OCI-LY1 (cell line): ENCODE data around the gene ZNF407.
A peak's percentile ranks its signal among the peaks of the same experiment; 100 is the strongest.

Experiments
- H2AFZ ChIP-seq: fragments of 200-600 bp; sonication (generic), shearing (Covaris generic); 2 replicates; pipeline ENCODE4 v1.6.0; 2014; ENCODE audit warnings: antibody characterized with exemption, mild to moderate bottlenecking, low read length
- H3F3A ChIP-seq: fragments of 200-600 bp; sonication (generic), shearing (Covaris generic); 2 replicates; pipeline ENCODE4 v1.6.0; 2014; ENCODE audit warnings: mild to moderate bottlenecking, antibody characterized with exemption, low read length, moderate library complexity; ENCODE audit not compliant: insufficient read depth
- H3K27ac ChIP-seq: fragments of 200-600 bp; sonication (generic); 2 replicates; pipeline ENCODE4 v1.5.1; 2014; ENCODE audit warnings: low read length, mixed run types, mild to moderate bottlenecking, low read depth; ENCODE audit not compliant: poor library complexity, severe bottlenecking
- H3K27me3 ChIP-seq: fragments of 200-600 bp; sonication (generic); 2 replicates; pipeline ENCODE4 v1.6.0; 2014; ENCODE audit warnings: antibody characterized with exemption, mild to moderate bottlenecking, low read length, moderate library complexity; ENCODE audit not compliant: insufficient read depth
- H3K36me3 ChIP-seq: fragments of 200-600 bp; sonication (generic); 2 replicates; pipeline ENCODE4 v1.6.1; 2014; ENCODE audit warnings: mild to moderate bottlenecking, antibody characterized with exemption, low read length, moderate library complexity, mixed read lengths; ENCODE audit not compliant: insufficient read depth
- H3K4me1 ChIP-seq: fragments of 200-600 bp; sonication (generic); 2 replicates; pipeline ENCODE4 v1.5.1; 2014; ENCODE audit warnings: mild to moderate bottlenecking, low read length, moderate library complexity; ENCODE audit not compliant: insufficient read depth, severe bottlenecking
- H3K4me2 ChIP-seq: fragments of 200-600 bp; sonication (generic), shearing (Covaris generic); 2 replicates; pipeline ENCODE4 v1.6.1; 2014; ENCODE audit warnings: low read length
- H3K4me3 ChIP-seq: fragments of 200-600 bp; sonication (generic); 2 replicates; pipeline ENCODE4 v1.5.1; 2014; ENCODE audit warnings: low read length, low read depth, mild to moderate bottlenecking, mixed read lengths; ENCODE audit not compliant: poor library complexity, severe bottlenecking
- H3K79me2 ChIP-seq: fragments of 200-600 bp; shearing (Covaris generic); 2 replicates; pipeline ENCODE4 v1.6.1; 2016; ENCODE audit warnings: mixed run types, low read length, mixed read lengths; ENCODE audit not compliant: insufficient read depth
- H3K9ac ChIP-seq: fragments of 200-600 bp; sonication (generic), shearing (Covaris generic); 2 replicates; pipeline ENCODE4 v1.6.1; 2014; ENCODE audit warnings: mild to moderate bottlenecking, low read length, mixed read lengths
- H3K9me2 ChIP-seq: fragments of 200-600 bp; sonication (generic), shearing (Covaris generic); 2 replicates; pipeline ENCODE4 v1.6.1; 2014; ENCODE audit warnings: low read depth, mild to moderate bottlenecking, low read length, mixed read lengths
- H3K9me3 ChIP-seq: fragments of 200-600 bp; shearing (Covaris generic); 2 replicates; pipeline ENCODE4 v1.6.1; 2014; ENCODE audit warnings: low read length, mixed read lengths
- H4K20me1 ChIP-seq: fragments of 200-600 bp; sonication (generic), shearing (Covaris generic); 2 replicates; pipeline ENCODE4 v1.6.0; 2016; ENCODE audit warnings: mild to moderate bottlenecking, low read length; ENCODE audit not compliant: insufficient read depth
- CTCF ChIP-seq: fragments of 200-600 bp; sonication (generic), shearing (Covaris generic); IDR thresholded peaks from 2 replicates; pipeline ENCODE4 v1.5.1; 2017; ENCODE audit warnings: mild to moderate bottlenecking, antibody characterized with exemption, low read length, moderate library complexity, mixed read lengths
- EZH2 ChIP-seq: fragments of 200-600 bp; sonication (generic), shearing (Covaris generic); IDR thresholded peaks from 2 replicates; pipeline ENCODE4 v1.8.0; 2017; ENCODE audit warnings: borderline replicate concordance, mixed run types, mild to moderate bottlenecking, antibody characterized with exemption, low read length, moderate library complexity, mixed read lengths

Gene ZNF407

GRCh38 chr18:74947417-74947816 is 349.7 kb downstream of the ZNF407 start:
- Histone ChIP-seq H3K79me2 (no peaks in the 10 kb centered on the region), H3K4me2 (no peak overlapping the region), H3K9me3 (no peaks in the 10 kb centered on the region), H3K27me3 (no peaks in the 10 kb centered on the region), H3K9ac (no peak overlapping the region), H3K36me3 (no peaks in the 10 kb centered on the region), H3K4me1 (peaks cover 30% of the 10 kb centered on the region), H3K4me3 (no peak overlapping the region), H3F3A (no peaks in the 10 kb centered on the region), H2AFZ (no peak overlapping the region), H4K20me1 (no peaks in the 10 kb centered on the region), H3K27ac (no peak overlapping the region), H3K9me2 (no peaks in the 10 kb centered on the region)
- TF ChIP-seq CTCF (no peak), EZH2 (no peak)

DNA sequence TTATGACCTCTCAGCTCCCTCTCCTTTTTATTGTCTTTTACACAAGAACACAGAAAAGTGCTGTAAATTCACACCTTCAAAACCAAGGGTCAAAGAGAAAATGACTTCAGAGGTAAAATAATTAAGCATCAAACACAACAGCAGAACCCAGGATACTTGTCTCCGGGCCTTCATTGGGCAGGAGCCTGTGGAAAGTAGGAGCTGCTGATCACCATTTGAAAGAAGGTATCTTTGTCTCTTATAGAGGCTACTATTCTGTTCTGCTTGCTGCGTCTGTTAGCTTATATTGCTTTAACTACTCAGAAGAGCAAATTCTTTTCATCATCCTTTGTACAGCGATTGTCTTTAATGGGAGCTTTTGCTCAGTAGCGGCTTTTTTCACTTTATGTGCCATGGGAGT is 350.2 kb downstream of the ZNF407 start:
- no peaks in the 10 kb centered on the region for H3K9me2 ChIP-seq
- H3K9me3 ChIP-seq: no peaks in the 10 kb centered on the region
- H3K27me3 ChIP-seq: no peaks in the 10 kb centered on the region
- H3K27ac ChIP-seq: no peak overlapping the region
- TF ChIP-seq CTCF: no peak
- no peak for TF ChIP-seq EZH2
- H3K79me2 ChIP-seq: no peaks in the 10 kb centered on the region
- no peak overlapping the region for H2AFZ ChIP-seq
- no peaks in the 10 kb centered on the region for H4K20me1 ChIP-seq
- H3K4me1 ChIP-seq: peaks cover 28% of the 10 kb centered on the region
- no peak overlapping the region for H3K4me3 ChIP-seq
- no peaks in the 10 kb centered on the region for H3F3A ChIP-seq
- no peaks in the 10 kb centered on the region for H3K36me3 ChIP-seq
- H3K4me2 ChIP-seq: no peak overlapping the region
- H3K9ac ChIP-seq: no peak overlapping the region

DNA sequence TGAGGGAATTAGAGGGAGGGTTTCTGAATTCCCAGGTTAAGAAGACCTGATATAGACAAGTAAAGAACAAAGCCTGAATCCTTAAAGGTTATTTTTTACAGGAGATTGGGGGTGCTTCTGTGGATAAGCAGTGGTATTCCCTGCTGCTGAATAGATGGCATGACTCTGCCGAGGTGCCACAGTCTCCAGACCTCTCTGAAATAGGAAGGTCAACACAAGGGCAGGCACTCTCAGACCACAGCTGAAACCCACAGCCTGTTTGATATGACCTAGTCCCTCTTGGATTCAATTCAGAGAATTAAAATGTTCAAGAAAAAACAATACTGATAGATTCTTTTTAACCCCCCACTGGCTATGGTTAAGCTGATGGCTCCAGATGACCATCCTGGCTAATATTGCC is 351.9 kb downstream of the ZNF407 start:
- H3K4me1 ChIP-seq: peaks cover 28% of the 10 kb centered on the region

More for the DNA sequence above, 351.9 kb downstream of the ZNF407 start:
- H3K4me2 ChIP-seq: no peak overlapping the region
- TF ChIP-seq EZH2: no peak
- TF ChIP-seq CTCF: no peak
- no peaks in the 10 kb centered on the region for H3K9me2 ChIP-seq
- H3K79me2 ChIP-seq: no peaks in the 10 kb centered on the region
- H4K20me1 ChIP-seq: no peaks in the 10 kb centered on the region
- H3K9me3 ChIP-seq: no peaks in the 10 kb centered on the region
- peak overlapping the region; percentile 52 for H3K27ac ChIP-seq
- H3F3A ChIP-seq: no peaks in the 10 kb centered on the region
- no peak overlapping the region for H3K9ac ChIP-seq
- no peak overlapping the region for H2AFZ ChIP-seq
- H3K4me3 ChIP-seq: no peak overlapping the region
- H3K27me3 ChIP-seq: no peaks in the 10 kb centered on the region
- H3K36me3 ChIP-seq: no peaks in the 10 kb centered on the region
